GM19452 (cell line): ENCODE measurements around the gene PLP2.
A peak's percentile ranks its signal among the peaks of the same experiment; 100 is the strongest.
"Not testable (repeated sequence)": the region's sequence is repeated elsewhere in the genome, so short reads cannot be mapped to it uniquely, and the experiment has no call there.

Source experiments
- ATAC-seq: cut with Tn5 transposase; IDR thresholded peaks from one replicate; pipeline ENCODE4 v1.9.1; 2021; ENCODE audit not compliant: unreplicated experiment

The PLP2 gene, protein sequence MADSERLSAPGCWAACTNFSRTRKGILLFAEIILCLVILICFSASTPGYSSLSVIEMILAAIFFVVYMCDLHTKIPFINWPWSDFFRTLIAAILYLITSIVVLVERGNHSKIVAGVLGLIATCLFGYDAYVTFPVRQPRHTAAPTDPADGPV

DNA sequence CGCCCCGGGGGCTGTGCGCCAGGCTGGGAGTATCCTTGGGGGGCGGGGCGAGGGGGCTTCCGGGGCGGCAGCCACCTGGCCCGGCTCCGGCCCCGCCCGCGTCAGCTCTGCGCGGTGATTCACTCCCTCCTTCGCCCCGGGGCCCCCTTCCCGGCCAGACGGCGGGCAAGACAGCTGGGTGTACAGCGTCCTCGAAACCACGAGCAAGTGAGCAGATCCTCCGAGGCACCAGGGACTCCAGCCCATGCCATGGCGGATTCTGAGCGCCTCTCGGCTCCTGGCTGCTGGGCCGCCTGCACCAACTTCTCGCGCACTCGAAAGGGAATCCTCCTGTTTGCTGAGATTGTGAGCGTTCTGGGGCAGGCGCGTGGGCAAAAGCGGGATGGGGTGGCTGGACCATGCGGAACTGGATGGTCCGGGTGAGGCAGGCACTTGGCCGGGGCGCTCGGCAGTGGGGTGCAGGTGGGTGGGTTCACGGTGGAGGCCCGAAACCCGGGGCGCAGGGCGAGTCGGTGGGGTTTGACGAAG, at the start of gene PLP2:
TSS of gene PLP2 (plus strand) at position 147 of the 528 bp plus-strand sequence. CDS start at position 250, 103 bp downstream.
- no peak for ATAC-seq

DNA sequence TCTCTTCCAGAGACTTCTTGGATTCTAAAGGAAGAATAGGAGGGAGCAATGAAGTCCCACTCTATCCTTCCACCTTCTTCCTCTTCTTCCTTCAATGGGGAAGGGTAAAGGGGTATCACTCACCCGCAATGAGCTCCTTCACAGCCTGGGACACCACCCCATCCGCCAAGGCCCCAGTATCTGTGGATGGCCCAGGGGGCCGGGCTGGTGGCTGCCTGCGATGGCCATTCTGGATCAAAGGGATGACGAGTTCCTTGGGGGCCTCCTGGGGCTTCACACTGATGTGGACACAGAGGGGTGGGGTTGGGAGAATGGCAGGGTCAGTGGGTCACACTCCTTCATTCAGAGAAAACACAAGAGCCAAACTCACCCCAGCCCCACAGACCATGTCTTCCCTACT, 49.2 kb upstream of the PLP2 start:
- no peak for ATAC-seq

DNA sequence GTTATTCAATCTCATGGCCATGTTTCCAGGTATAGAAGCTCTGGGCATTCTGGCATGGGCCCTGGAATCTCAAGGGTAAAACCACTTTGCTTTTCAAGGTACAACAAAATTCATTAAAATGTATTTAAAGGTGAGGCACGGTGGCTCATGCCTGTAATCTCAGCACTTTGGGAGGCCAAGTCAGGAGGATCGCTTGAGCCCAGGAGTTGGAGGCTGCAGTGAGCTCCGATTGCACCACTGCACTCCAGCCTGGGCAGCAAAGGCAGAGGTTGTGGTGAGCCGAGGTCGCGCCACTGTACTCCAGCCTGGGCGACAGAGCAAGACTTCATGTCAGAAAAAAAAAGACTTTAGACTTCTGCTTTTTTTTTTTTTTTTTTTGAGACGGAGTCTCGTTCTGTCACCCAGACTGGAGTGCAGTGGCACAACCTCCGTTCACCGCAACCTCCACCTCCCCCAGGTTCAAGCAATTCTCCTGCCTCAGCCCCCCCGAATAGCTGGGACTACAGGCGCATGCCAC, 43.9 kb upstream of the PLP2 start:
- not testable (repeated sequence) for ATAC-seq

DNA sequence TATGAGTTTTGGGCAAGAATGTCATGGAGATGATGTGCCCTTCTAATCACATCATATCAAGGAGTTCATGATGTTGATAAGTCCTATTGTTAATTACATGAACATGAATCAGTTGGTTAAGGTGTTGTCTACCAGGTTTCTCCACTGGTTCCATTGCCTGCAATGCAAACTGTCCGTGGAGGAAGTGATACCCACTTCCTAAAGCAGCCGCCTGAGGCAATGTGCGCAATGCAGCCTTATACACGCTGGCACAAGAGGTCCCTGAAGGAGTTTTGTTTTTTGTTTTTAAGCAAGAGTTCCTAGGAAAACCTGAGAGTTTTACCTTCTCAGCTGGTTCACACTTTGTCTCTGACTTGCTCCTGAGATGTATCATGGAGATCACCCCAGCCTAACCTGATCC, 42.3 kb upstream of the PLP2 start:
- no peak for ATAC-seq

DNA sequence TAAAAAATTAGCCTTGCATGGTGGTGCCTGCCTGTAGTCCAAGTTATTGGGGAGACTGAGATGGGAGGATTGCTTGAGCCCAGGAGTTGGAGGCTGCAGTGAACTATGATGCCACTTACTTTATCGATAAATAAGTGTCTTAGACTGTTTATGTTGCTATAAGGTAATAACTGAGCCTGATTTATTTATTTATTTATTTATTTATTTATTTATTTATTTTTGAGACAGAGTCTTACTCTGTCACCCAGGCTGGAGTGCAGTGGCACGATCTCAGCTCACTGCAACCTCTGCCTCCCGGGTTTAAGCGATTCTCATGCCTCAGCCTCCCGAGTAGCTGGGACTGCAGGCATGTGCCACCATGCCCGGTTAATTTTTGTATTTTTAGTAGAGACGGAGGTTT, 39.4 kb upstream of the PLP2 start:
- not testable (repeated sequence) for ATAC-seq

DNA sequence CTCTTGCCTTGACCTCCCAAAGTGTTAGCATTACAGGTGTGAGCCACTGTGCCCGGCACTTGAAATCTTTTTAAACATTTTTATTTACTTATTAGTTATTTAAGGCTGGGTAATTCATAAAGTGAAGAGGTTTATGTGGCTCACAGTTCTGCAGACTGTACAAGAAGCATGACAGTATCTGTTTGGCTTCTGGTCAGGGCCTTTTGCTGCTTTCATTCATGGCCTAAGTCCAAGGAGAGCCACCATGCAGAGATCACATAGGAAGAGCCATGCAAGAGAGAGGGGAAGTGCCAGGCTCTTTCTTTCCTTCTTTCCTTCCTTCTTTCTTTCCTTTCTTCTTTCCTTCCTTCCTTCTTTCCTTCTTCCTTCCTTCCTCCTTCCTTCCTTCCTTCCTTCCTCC, 37.9 kb upstream of the PLP2 start:
- ATAC-seq: no peak

DNA sequence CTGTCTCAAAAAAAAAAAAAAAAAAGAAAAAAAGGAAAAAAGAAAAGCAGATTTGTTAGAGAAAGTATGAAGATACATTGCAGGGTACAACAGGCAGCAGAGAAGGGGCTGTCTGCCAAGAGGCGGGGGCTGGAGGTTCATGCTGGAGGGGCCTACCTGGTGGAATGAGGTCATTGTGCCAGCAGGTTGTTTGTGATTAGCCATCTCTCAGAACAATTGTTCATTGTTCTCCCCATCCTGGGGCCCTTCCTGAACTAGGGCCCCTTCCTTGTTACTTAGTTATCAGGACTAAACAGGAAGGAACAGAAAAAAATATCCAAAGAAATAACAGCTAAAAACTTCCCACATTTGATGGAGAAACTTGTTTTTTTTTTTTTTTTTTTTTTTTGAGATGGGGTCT, 34.2 kb upstream of the PLP2 start:
- ATAC-seq: no peak

DNA sequence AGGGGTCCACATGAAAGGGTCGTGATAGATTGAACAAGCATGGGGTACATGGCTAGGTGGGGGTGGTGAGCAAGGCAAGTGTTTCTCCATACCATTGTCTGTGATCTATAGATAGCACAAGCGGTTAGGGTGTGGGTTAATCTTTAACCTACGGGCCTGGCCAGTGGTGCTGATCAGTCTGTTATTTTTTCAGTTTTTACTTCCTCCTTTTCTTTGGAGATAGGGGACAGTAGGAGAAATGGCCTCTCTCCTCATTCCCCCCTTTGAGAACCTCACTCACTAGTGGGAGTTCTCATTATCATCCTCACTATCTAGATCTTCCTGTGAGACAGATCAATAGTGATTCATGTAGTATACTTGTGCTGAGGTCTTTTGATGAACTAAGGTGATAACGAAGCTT, 32.0 kb upstream of the PLP2 start:
- no peak for ATAC-seq

DNA sequence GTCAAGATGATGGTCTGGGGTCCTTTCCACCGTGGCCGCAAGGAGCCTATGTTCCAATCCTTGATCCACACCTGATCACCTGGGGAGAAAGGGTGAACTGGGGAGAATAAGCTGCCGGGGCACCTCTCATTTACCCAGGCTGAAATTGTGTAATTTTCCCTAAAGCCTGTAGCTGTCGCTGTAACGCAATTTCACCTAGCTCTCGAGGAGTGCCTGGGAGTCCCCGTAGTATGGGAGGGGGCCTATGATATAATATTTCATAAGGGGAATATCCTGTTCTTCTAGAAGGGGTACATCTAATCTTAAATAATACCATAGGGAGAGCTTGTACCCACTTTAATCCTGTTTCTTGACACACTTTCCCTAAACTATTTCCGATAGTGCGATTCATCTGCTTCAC, 29.4 kb upstream of the PLP2 start:
- not testable (repeated sequence) for ATAC-seq

DNA sequence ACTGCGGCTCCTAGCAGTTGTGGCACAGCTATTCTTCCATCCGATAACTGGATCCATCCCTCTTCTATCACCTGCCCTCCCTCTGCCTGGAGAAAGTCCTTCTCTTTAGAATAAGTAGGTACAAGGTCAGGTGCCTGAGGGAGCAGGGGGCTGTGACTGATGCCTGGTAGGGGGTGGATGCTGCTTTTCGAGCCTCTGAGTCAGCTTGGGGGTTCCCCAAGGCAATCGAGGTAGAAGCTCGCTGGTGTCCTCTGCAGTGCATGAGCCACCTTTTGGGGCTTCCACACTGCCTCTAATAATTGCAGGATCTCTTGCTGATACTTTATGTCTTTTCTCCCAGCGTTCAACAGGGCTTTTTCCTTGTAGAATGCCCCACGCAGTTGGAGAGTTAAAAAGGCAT, 28.5 kb upstream of the PLP2 start:
- ATAC-seq: not testable (repeated sequence)

DNA sequence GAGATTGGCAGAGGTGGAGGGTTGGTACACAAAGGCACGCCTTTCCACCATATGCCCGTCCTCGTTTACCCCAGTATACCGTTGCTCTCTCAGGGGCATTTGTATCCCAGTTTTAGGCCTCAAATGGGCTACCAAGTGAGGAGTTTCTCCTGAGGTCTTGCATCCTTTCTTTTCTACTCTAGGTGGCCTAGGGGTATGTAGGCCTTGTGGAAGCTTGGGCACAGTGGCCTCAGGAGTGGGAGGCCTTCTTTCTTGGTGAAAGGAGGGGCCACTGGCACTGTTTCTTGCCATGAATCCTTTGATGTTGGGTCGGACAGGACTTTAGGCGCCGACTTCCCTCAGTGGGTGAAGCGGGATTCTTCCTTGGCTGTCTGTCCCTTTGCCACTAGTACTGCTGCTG, 24.4 kb upstream of the PLP2 start:
- no peak for ATAC-seq

DNA sequence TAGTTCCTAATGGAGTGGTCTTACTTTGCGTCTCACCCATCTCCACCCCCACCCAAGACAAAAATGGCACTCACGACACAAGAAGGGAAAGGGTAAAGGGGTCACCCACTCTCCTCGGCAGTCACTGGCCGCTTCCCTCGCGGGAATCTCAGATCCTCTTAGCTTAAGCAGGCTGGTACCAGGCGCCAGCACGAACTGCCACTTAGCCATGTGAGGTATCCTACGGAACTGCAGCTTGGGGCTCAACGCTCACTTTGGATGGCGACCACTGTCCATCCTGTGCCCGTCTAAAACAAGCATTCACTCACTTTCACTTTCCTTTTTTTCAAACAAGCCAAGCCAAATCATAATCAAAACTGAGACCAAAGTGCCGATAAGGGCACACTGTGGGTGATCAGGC, 23.8 kb upstream of the PLP2 start:
- ATAC-seq: no peak

DNA sequence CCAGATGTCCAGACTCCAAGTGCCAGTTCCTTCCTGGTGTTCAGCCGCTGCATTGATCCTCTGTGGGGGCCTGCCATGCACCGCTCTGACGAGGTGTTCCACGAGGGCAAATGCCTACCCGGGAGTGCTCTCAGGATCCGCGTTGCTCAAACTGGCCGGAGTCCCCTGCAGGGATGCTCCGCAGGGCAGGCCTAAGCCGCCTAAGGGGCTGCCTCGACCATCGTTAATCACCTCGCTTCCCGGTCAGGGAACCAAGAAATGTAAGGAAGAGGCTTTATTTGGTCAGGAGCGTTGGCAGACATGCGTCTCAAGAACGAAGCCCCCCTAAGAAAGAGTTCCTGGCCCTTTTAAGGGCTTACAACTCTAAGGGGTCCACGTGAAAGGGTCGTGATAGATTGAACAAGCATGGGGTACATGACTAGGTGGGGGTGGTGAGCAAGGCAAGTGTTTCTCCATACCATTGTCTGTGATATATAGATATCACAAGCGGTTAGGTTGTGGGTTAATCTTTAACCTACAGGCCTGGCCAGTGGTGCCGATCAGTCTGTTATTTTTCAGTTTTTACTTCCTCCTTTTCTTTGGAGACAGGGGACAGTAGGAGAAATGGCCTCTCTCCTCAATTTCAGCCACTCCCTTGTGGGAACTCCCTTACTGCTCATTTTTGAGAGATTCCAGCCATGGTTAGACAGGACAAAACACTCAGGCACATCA, 23.2 kb upstream of the PLP2 start:
- ATAC-seq: not testable (repeated sequence)

DNA sequence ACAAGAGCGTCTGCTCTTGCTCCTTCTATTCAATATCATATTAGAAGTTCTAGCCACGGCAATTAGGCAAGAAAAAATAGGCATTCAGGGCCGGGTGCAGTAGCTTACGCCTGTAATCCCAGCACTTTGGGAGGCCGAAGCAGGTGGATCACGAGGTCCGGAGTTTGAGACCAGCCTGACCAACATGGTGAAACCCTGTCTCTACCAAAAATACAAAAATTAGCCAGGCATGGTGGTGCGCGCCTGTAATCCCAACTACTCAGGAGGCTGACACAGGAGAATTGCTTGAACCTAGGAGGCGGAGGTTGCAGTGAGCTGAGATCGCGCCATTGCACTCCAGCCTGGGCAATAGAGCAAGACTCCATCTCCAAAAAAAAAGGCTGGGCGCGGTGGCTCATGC, 22.4 kb upstream of the PLP2 start:
- ATAC-seq: not testable (repeated sequence)

DNA sequence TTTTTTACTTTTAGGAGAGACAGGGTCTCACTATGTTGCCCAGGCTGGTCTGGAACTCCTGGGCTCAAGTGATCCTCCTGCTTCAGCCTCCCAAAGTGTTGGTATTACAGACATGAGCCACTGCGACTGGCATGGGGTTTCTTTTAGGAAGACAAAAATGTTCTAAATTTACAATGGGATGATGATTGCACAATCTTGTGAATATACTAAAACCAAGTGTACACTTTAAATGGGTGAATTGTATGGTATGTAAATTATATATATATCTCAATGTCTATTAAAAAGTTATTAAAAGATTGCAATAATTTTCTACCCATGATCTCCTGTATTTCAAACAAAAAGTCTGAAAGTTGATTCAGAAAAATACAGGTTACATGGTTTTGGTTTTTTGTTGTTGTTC, 18.2 kb upstream of the PLP2 start:
- no peak for ATAC-seq

DNA sequence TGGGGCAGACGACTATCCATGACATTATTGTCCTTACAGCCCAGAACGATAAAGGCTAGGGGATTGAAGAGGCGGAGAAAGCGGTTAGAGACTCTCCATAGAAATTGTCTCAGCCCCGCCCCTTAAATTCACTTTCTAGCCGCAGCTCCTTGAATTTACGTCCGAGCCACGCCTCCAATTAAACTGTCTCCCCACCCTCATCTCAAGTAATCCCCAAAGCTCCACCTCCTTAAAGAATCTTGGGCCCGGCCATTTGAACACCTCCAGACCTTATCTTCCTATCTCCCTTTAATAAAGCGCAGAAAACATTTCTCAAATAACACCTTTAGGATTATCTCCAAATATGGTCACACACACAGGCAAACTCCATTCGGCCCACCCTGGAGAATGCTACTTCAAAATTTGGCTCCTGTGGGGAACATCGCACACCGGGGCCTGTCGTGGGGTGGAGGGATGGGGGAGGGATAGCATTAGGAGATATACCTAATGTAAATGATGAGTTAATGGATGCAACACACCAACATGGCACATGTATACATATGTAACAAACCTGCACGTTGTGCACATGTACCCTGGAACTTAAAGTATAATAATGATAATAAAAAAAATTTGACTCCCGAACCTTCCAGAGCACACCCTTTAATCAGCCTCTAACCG, 16.3 kb upstream of the PLP2 start:
- ATAC-seq: peak; percentile 19

DNA sequence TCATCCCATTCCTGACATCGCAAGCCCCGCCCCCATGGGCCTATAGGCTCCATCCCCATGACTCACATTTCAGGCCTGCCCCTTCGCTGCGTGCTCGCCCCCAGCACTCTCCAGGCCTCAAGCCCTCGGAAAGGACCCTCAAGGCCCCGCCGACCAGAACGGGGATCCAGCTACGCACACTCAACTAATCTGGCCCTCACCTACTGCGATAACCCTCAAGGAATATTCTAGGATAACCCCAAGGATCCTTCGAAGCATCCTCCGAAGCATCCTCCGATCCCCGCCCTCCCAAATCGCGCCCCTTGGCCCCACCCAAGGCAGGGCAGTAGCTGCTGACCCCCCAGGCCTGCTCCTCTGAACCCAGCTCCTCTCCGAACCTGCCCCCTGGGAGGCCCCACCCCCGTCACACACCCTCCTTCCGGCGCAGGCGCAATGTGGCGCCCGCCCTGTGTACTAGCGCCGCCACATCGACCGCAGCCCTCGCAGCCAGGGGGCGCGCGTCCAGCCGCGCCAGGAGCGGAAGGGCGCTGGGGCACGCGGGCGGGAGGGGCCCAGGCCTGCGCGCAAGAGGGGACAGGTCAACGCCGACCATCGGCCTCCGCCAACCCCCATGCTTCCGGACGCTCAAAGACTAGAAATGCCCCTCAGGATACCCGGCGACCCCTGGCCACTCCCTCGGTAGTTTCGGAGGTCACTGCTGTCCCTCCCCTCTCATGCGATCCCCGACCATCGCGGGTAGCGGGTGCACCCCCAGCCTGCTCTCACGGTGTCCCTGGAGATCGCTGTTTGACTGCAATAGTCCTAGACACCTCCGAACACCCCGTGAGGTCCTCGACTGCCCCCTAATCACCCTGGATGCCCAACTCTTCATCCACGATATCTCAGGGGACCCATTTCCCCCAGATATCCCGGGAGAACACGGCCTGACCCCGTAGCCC, 15.5 kb upstream of the PLP2 start:
- peak; percentile 87 for ATAC-seq

DNA sequence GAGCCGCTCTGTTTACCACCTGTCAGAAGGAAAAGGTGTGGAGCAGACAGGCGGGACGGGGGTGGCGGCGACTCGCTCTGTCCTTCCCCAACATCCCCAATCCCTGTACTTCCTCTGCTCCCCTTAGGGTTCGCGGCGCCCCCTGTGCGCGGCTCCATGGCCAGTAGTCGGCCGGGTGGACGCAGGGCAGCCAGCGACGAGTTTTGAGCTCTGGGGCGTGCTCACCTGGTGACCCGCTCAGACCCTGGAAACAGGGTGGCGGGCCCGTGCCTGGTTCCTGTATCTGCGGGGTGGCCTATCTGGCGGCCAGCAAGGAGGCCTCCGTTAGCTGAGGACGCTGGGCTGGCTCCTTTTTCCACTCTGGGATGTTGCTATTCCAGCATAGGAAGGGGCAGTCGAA, 14.5 kb upstream of the PLP2 start:
- no peak for ATAC-seq

DNA sequence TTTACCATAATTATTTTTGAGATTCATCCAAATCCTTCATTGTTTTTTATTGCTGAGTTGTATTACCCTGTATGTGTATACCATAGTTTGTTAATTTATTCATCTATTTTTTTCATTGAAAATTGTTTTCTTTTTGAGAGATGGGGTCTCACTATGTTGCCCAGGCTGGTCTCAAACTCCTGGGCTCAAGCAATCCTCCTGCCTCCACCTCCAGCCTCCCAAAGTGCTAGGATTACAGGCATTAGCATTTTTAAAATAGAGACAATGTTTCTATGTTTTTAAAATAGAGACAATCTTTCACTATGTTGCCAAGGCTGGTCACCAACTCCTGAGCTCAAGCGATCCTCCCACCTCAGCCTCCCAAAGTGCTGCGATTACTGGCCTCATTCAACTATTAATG, 10.8 kb upstream of the PLP2 start:
- no peak for ATAC-seq

DNA sequence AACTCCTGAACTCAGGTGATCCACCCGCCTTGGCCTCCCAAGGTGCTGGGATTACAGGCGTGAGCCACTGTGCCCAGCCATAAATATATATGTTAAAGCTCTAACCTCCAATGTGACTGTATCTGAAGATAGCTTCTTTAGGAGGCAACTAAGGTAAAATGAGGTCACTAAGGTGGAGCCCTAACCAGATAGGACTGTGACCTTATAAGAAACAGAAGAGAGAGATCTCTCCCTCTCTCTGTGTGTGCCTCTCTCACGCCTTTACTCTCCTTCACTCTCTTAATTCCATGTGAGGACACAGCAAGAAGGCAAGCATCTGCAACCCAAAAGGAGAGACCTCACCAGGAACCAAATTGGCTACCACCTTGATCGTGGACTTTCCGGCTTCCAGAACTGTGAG, 10.1 kb upstream of the PLP2 start:
- no peak for ATAC-seq

DNA sequence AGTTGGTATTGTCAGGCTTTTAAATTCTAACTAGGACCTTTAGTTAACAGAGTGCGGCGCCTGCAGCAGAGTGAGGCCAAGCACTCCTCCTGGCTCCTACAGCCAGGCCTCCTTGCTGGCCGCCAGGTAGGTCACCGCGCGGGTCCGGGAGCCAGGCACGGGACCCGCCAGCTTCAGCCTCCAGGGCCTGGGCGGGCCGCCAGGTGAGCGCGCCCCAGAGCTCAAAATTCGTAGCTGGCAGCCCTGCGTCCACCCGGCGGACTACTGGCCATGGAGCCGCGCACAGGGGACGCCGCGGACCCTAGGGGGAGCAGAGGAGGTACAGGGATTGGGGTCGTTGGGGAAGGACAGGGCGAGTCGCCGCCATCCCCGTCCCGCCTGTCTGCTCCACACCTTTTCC, 9.1 kb upstream of the PLP2 start, which contains the start of gene MAGIX:
TSS of gene MAGIX (plus strand) at position 139 of the 400 bp plus-strand sequence. CDS start at position 271, 132 bp downstream.
- no peak for ATAC-seq
